HepG2 (cell line): ENCODE measurements around the gene LBR. TPM values are rescaled to one million over a fixed set of nuclear protein-coding genes. Genes with fewer than 3 reads are reported as not detected.

Experiments used
- ATF3 ChIP-seq: sonication (generic); formaldehyde crosslinking; IDR thresholded peaks from 2 replicates; pipeline ENCODE4 v1.4.0; 2020; ENCODE audit warnings: missing genetic modification reagents
- CCDC6 ChIP-seq: sonication (generic); formaldehyde crosslinking; IDR thresholded peaks from 2 replicates; pipeline ENCODE4 v1.8.1; 2022; ENCODE audit warnings: mild to moderate bottlenecking, missing genetic modification reagents, moderate library complexity
- CSRNP2 ChIP-seq: sonication (generic); formaldehyde crosslinking; conservative IDR thresholded peaks from 2 replicates; pipeline ENCODE4 v1.8.0; 2022; ENCODE audit warnings: low read depth, missing genetic modification reagents
- GTF3A ChIP-seq: sonication (generic); formaldehyde crosslinking; conservative IDR thresholded peaks from 2 replicates; pipeline ENCODE4 v1.4.0; 2020; ENCODE audit warnings: mild to moderate bottlenecking, missing genetic modification reagents
- MTA1 ChIP-seq: sonication (generic); formaldehyde crosslinking; IDR thresholded peaks from 2 replicates; pipeline ENCODE4 v1.4.0; 2020; ENCODE audit warnings: missing genetic modification reagents, mild to moderate bottlenecking, borderline replicate concordance
- NR3C1 ChIP-seq: sonication (generic); formaldehyde crosslinking; IDR thresholded peaks from 2 replicates; pipeline ENCODE4 v1.4.0; 2020; ENCODE audit warnings: missing genetic modification reagents
- RBFOX2 ChIP-seq: fragments of 200-400 bp; formaldehyde crosslinking; IDR thresholded peaks from 2 replicates; pipeline ENCODE4 v1.6.1; 2017; ENCODE audit warnings: low read depth, mild to moderate bottlenecking, low read length
- RFX1 ChIP-seq: fragments of 450-650 bp; IDR thresholded peaks from 2 replicates; pipeline ENCODE4 v1.6.1; 2017
- RXRB ChIP-seq: IDR thresholded peaks from 2 replicates; pipeline ENCODE4 v1.6.1; 2016; ENCODE audit warnings: borderline replicate concordance, missing genetic modification reagents, missing compliant biosample characterization
- SAFB2 ChIP-seq: sonication (generic); formaldehyde crosslinking; IDR thresholded peaks from 2 replicates; pipeline ENCODE4 v1.5.1; 2020; ENCODE audit warnings: missing genetic modification reagents, low read depth, mild to moderate bottlenecking, borderline replicate concordance
- SIN3B ChIP-seq: fragments of 150-350 bp; IDR thresholded peaks from 2 replicates; pipeline ENCODE4 v1.6.1; 2014; ENCODE audit warnings: low read length
- ZFP36L1 ChIP-seq: sonication (generic); formaldehyde crosslinking; IDR thresholded peaks from 2 replicates; pipeline ENCODE4 v1.8.0; 2022; ENCODE audit warnings: mild to moderate bottlenecking, missing genetic modification reagents, moderate library complexity
- ZMYM3 ChIP-seq: sonication (generic); formaldehyde crosslinking; IDR thresholded peaks from 2 replicates; pipeline ENCODE4 v1.5.1; 2020; ENCODE audit warnings: mild to moderate bottlenecking, missing genetic modification reagents
- ZNF609 ChIP-seq: sonication (generic); formaldehyde crosslinking; IDR thresholded peaks from 2 replicates; pipeline ENCODE4 v1.4.0; 2020; ENCODE audit warnings: mild to moderate bottlenecking, missing genetic modification reagents, borderline replicate concordance
- ZNF883 ChIP-seq: sonication (generic); formaldehyde crosslinking; IDR thresholded peaks from 2 replicates; pipeline ENCODE4 v1.5.1; 2020; ENCODE audit warnings: mild to moderate bottlenecking, missing genetic modification reagents; ENCODE audit errors: not compliant biosample characterization
- polyA plus RNA-seq, 8 experiments: library from polyadenylated mRNA; depleted of rRNA in 3 of 8; stranded (reverse) in 7 of 8; unstranded in 1 of 8; fragments of >200 nt; fragmentation: Illumina TruSeq in 4 of 8; extraction: Trizol in 4 of 8; gene quantifications; 2 replicates each; pipeline versions ENCODE4 v1.2.1 to v1.2.3, GENCODE V29; 2011 to 2016; ENCODE audit warnings: low read depth in 4 of 8, missing spikeins in 1 of 8, mixed read lengths in 1 of 8; ENCODE audit not compliant: insufficient read depth in 1 of 8
- total RNA-seq, 5 experiments: library from RNA; depleted of rRNA; stranded (reverse); fragments of >200 nt; fragmentation: Illumina TruSeq; extraction: Trizol; gene quantifications; 2 replicates each; pipeline ENCODE4 v1.2.3, GENCODE V29; 2016; ENCODE audit warnings: low read depth in 1 of 5
- TF ChIP-seq, protein P1 (sequence below): sonication (generic); formaldehyde crosslinking; IDR thresholded peaks from 2 replicates; pipeline ENCODE4 v1.5.1; 2020; ENCODE audit warnings: mild to moderate bottlenecking, moderate library complexity, missing genetic modification reagents
- TF ChIP-seq, protein P2 (sequence below): IDR thresholded peaks from 2 replicates; pipeline ENCODE4 v1.6.1; 2016; ENCODE audit warnings: missing genetic modification reagents, missing compliant biosample characterization
- TF ChIP-seq, protein P3 (sequence below): sonication (generic); formaldehyde crosslinking; IDR thresholded peaks from 2 replicates; pipeline ENCODE4 v1.8.1; 2023; ENCODE audit warnings: mild to moderate bottlenecking, missing genetic modification reagents

Gene LBR
- total and polyA plus RNA-seq, 2 of the 13 experiments (the other 11 are each of a cell fraction or from before 2014, with no cell fraction given), result 38.9 to 76.7 TPM

GRCh38 chr1:225474986-225475820 lies 47.4 kb upstream of the LBR start (continued):
- TF ChIP-seq ATF3 (CRISPR knock-in tag) (no peak), RXRB (peak; percentile 65), NR3C1 (CRISPR knock-in tag) (no peak), ZMYM3 (CRISPR knock-in tag) (no peak), ZNF883 (CRISPR knock-in tag) (peak; percentile 81), RBFOX2 (no peak), MTA1 (peak; percentile 77; the same call in 1 of the 2 replicates), ZFP36L1 (no peak), SAFB2 (CRISPR knock-in tag) (peak; percentile 48; the same call in 1 of the 2 replicates), RFX1 (no peak), CCDC6 (CRISPR knock-in tag) (peak; percentile 86; the same call in 1 of the 2 replicates), ZNF609 (CRISPR knock-in tag) (0 out of 2 replicates have a peak, but pooled peaks have one; percentile 34), SIN3B (no peak), GTF3A (no peak), CSRNP2 (CRISPR knock-in tag) (no peak)
- TF ChIP-seq, protein P1, sequence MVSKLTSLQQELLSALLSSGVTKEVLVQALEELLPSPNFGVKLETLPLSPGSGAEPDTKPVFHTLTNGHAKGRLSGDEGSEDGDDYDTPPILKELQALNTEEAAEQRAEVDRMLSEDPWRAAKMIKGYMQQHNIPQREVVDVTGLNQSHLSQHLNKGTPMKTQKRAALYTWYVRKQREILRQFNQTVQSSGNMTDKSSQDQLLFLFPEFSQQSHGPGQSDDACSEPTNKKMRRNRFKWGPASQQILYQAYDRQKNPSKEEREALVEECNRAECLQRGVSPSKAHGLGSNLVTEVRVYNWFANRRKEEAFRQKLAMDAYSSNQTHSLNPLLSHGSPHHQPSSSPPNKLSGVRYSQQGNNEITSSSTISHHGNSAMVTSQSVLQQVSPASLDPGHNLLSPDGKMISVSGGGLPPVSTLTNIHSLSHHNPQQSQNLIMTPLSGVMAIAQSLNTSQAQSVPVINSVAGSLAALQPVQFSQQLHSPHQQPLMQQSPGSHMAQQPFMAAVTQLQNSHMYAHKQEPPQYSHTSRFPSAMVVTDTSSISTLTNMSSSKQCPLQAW, result no peak
- TF ChIP-seq, protein P2, sequence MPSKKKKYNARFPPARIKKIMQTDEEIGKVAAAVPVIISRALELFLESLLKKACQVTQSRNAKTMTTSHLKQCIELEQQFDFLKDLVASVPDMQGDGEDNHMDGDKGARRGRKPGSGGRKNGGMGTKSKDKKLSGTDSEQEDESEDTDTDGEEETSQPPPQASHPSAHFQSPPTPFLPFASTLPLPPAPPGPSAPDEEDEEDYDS (CRISPR knock-in tag), result no peak
- TF ChIP-seq, protein P3, sequence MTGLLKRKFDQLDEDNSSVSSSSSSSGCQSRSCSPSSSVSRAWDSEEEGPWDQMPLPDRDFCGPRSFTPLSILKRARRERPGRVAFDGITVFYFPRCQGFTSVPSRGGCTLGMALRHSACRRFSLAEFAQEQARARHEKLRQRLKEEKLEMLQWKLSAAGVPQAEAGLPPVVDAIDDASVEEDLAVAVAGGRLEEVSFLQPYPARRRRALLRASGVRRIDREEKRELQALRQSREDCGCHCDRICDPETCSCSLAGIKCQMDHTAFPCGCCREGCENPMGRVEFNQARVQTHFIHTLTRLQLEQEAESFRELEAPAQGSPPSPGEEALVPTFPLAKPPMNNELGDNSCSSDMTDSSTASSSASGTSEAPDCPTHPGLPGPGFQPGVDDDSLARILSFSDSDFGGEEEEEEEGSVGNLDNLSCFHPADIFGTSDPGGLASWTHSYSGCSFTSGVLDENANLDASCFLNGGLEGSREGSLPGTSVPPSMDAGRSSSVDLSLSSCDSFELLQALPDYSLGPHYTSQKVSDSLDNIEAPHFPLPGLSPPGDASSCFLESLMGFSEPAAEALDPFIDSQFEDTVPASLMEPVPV (CRISPR knock-in tag), result 0 out of 2 replicates have a peak, but pooled peaks have one; percentile 77
